Sigmoid colon (tissue), 4 donors: ENCODE measurements around the gene GET4.

ENCODE experiments used
- CTCF ChIP-seq, 4 experiments: fragments of 450-650 bp in 3 of 4; fragments of 200-600 bp in 1 of 4; IDR thresholded peaks; one replicate each; pipeline ENCODE4 v1.5.1; 2016 to 2019; ENCODE audit warnings: antibody characterized with exemption in 4 of 4, mild to moderate bottlenecking in 3 of 4, moderate library complexity in 2 of 4
- POLR2A ChIP-seq, 2 donors: fragments of 450-650 bp; IDR thresholded peaks; one replicate each; pipeline ENCODE4 v1.6.1; 2016; ENCODE audit warnings: antibody characterized with exemption in 2 of 2, mild to moderate bottlenecking in 2 of 2, moderate library complexity in 2 of 2
- POLR2AphosphoS5 ChIP-seq, 4 donors: sonication (generic); formaldehyde crosslinking; IDR thresholded peaks; one replicate each; pipeline ENCODE4 v1.6.1; 2017; ENCODE audit warnings: antibody characterized with exemption in 4 of 4

DNA sequence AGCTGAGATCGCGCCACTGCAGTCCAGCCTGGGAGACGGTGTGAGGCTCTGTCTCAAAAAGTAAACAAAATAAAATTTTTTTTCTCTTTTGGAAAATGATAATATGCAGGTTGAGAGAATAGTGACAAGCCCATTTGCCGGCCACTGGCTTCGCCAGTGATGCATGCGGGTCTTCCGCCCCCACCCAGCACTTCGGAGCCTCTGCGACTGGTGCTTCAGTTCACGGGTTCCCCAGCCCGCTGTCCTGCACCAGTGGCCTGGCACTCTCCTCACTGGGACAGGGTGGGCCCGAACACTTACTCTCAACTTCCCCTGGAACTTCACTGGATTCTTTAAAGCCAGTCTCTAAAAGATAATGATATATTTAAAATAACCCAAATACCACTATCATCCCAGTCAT lies 41.3 kb upstream of the GET4 start:
- TF ChIP-seq CTCF (IDR thresholded peaks at IDR 0.05) (no peak), POLR2AphosphoS5 (IDR thresholded peaks at IDR 0.05) (no peak), POLR2A (IDR thresholded peaks at IDR 0.05) (no peak)
